Measurements from ENCODE around the gene PAXIP1. TPM values are rescaled to one million over a fixed set of nuclear protein-coding genes. Genes with fewer than 3 reads are reported as not detected.

Gene PAXIP1
- total and polyA plus RNA-seq, 10 of the 15 experiments (the other 5 are each of a cell fraction or from before 2014, with no cell fraction given), result 7.3 to 27.2 (median 18.1) TPM

- no peaks in the 10 kb centered on the region for H3K79me2 ChIP-seq (ENCODE audit: control insufficient read depth, insufficient read depth, low read length)
- no peaks in the 10 kb centered on the region for H3K27me3 ChIP-seq (replicated peaks in 1 of 2; ENCODE audit: control insufficient read depth in 2 of 2, insufficient read depth in 2 of 2, low read length in 1 of 2)
- TF ChIP-seq HDGF (IDR thresholded peaks at IDR 0.05), result no peak
- no peak for TF ChIP-seq RAD21 (IDR thresholded peaks at IDR 0.05; ENCODE audit: insufficient read depth, low read depth, low read length)
- no peak for TF ChIP-seq ZNF274 (IDR thresholded peaks at IDR 0.05; ENCODE audit: insufficient read depth, insufficient read length)
- TF ChIP-seq IRF5 (IDR thresholded peaks at IDR 0.05; ENCODE audit: borderline replicate concordance), result no peak
- TF ChIP-seq PRDM15 (CRISPR knock-in tag; IDR thresholded peaks at IDR 0.05), result no peak
- no peak for TF ChIP-seq KAT2A (conservative IDR thresholded peaks at IDR 0.05; ENCODE audit: control insufficient read depth, low read depth, low read length)
- no peak for TF ChIP-seq SREBF1 (IDR thresholded peaks at IDR 0.05; ENCODE audit: low read length)
- TF ChIP-seq ESRRA (IDR thresholded peaks at IDR 0.05; ENCODE audit: low read length), result no peak
- TF ChIP-seq ZNF622 (IDR thresholded peaks at IDR 0.05), result no peak
- TF ChIP-seq BCLAF1 (IDR thresholded peaks at IDR 0.05), result no peak
- TF ChIP-seq, protein P1, sequence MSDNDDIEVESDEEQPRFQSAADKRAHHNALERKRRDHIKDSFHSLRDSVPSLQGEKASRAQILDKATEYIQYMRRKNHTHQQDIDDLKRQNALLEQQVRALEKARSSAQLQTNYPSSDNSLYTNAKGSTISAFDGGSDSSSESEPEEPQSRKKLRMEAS (IDR thresholded peaks at IDR 0.05; ENCODE audit: low read depth, low read length), result no peak
- TF ChIP-seq ELK1 (IDR thresholded peaks at IDR 0.05; ENCODE audit: low read depth, low read length), result no peak
- TF ChIP-seq ETV6 (conservative IDR thresholded peaks at IDR 0.05 in 1 of 2, IDR thresholded peaks at IDR 0.05 in 1 of 2; ENCODE audit: borderline replicate concordance in 1 of 2, low read depth in 1 of 2), result no peak
These were observed 59.0 kb downstream of the PAXIP1 start for GRCh38 chr7:154943906-154944305.

More at GRCh38 chr7:154943906-154944305, 59.0 kb downstream of the PAXIP1 start:
- 96% methylated on average over 9 of the region's 9 CpGs for WGBS (ENCODE audit: insufficient coverage, insufficient replicate concordance, low lambda C conversion rate, missing lambda C conversion rate)
- Histone ChIP-seq H3K9ac (ENCODE audit: control insufficient read depth, insufficient read depth, low read length) (no peak overlapping the region), H3K4me2 (ENCODE audit: control insufficient read depth, insufficient read depth) (no peak overlapping the region), H3K36me3 (ENCODE audit: control insufficient read depth in 2 of 2, insufficient read depth in 2 of 2, low read length in 1 of 2) (peaks cover 3 to 25% of the 10 kb centered on the region in 2 experiments), H4K20me1 (ENCODE audit: control insufficient read depth, insufficient read depth) (no peaks in the 10 kb centered on the region), H3K4me1 (ENCODE audit: control insufficient read depth, insufficient read depth, low read length) (no peaks in the 10 kb centered on the region), H3K9me3 (replicated peaks; ENCODE audit: control insufficient read depth, insufficient read depth, low read length) (no peaks in the 10 kb centered on the region), H3K27ac (ENCODE audit: control insufficient read depth, insufficient read depth) (no peak overlapping the region), H3K4me3 (no peak overlapping the region), H2AFZ (ENCODE audit: control insufficient read depth, low read depth, low read length) (no peak overlapping the region)
- CTCF ChIA-PET, result interaction anchor here (0.6 to 4.3 kb wide), 3 partner anchors 8 to 401 kb away, joined by 3 to 27 read pairs (median 16); no protein-coding TSS in a partner anchor
- POLR2A ChIA-PET, result interaction anchor here (1.2 kb wide), 1 partner anchor 9 kb away, joined by 3 read pairs; no protein-coding TSS in a partner anchor
- SMC1A ChIA-PET (ENCODE audit: uncharacterized antibody, unreplicated experiment), result no interaction called here
- RAD21 ChIA-PET (ENCODE audit: unreplicated experiment), result no interaction called here
- DNase-seq (ENCODE audit: low read depth, low spot score) (no peak), FAIRE-seq (no peak), ATAC-seq (no peak)
- in situ Hi-C loops (cut with MboI) (no loop called here), intact Hi-C loops (cut with micrococcal nuclease; ENCODE audit: unreplicated experiment) (no loop called here)
- BruUV-seq (replicated peaks), result no TSS peak

All from GM12878 (cell line).